BE2C (cell line): ENCODE results near the gene CLDN9.

ENCODE experiments used
- DNase-seq: peaks from one replicate; pipeline ENCODE4 v3.0.0-alpha.2; 2020
- H3K27me3 ChIP-seq: fragments of 250-450 bp; sonication (Bioruptor Pico); 2 replicates; pipeline ENCODE4 v1.5.1; 2020; ENCODE audit warnings: mild to moderate bottlenecking
- H3K36me3 ChIP-seq: fragments of 250-450 bp; sonication (Bioruptor Pico); 2 replicates; pipeline ENCODE4 v1.5.1; 2020; ENCODE audit warnings: mild to moderate bottlenecking
- H3K4me1 ChIP-seq: fragments of 250-450 bp; sonication (Bioruptor Pico); 2 replicates; pipeline ENCODE4 v1.5.1; 2020
- H3K4me3 ChIP-seq: 2 replicates; pipeline ENCODE4 v1.5.1; 2011; ENCODE audit warnings: low read depth, low read length
- H3K9me3 ChIP-seq: fragments of 250-450 bp; sonication (Bioruptor Pico); 2 replicates; pipeline ENCODE4 v1.5.1; 2020
- TF ChIP-seq, protein P1 (sequence below): IDR thresholded peaks from 2 replicates; pipeline ENCODE4 v1.5.1; 2012; ENCODE audit warnings: mild to moderate bottlenecking, low read depth, low read length

Gene CLDN9

DNA sequence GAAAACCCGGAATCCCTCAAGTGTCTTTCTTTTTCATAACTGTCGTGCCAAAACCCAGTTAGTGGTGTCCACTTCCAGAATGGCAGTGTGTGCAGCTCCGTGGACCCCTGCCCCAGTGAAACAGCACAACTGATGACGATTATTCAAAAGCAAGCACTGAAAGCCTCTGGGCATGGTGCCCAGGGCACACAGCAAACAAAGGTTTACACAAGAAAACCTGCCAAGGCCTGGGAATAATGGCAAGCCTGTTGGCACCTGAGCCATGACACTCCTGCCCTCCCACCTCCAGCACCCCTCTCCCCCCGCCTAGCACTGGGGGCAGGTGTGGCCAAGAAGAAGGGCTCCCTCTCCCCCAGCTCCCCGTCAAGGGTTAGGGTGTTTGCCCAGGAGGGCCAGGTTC is 35.3 kb upstream of the CLDN9 start:
- H3K9me3 ChIP-seq: no peaks in the 10 kb centered on the region
- H3K36me3 ChIP-seq: peaks cover 59% of the 10 kb centered on the region
- peaks cover 15% of the 10 kb centered on the region for H3K4me1 ChIP-seq
- TF ChIP-seq, protein P1, sequence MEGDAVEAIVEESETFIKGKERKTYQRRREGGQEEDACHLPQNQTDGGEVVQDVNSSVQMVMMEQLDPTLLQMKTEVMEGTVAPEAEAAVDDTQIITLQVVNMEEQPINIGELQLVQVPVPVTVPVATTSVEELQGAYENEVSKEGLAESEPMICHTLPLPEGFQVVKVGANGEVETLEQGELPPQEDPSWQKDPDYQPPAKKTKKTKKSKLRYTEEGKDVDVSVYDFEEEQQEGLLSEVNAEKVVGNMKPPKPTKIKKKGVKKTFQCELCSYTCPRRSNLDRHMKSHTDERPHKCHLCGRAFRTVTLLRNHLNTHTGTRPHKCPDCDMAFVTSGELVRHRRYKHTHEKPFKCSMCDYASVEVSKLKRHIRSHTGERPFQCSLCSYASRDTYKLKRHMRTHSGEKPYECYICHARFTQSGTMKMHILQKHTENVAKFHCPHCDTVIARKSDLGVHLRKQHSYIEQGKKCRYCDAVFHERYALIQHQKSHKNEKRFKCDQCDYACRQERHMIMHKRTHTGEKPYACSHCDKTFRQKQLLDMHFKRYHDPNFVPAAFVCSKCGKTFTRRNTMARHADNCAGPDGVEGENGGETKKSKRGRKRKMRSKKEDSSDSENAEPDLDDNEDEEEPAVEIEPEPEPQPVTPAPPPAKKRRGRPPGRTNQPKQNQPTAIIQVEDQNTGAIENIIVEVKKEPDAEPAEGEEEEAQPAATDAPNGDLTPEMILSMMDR: no peak
- DNase-seq: no peak
- H3K27me3 ChIP-seq: no peaks in the 10 kb centered on the region
- H3K4me3 ChIP-seq: no peak overlapping the region

DNA sequence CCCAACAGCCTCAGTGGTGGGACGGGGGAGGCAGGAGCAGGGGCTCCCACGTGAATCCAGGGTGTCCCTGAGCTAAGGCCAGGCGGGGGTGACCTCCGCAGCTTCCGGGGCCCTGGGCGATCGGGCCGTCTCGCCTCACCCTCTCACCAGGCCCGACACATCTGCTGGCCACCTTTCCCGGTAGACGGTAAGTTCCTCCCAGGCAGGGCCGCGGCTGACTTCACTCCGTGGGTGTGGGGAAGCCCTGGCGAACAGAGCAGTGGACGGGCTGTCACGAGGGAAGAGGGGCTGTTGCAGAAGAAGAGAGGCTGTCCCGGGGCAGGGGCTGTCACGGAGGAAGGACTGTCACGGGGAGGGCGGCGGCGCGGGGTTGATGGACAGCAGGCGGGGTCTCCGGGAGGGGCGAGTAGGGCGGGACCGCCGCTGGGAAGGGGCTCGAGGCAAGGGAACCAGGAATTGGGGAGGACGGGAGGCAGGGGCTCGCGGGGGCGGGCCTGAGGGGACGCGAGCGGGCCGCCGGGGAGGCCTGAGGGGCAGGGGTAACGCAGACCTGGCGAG is 33.0 kb upstream of the CLDN9 start:
- no peaks in the 10 kb centered on the region for H3K27me3 ChIP-seq
- peaks cover 3% of the 10 kb centered on the region for H3K4me1 ChIP-seq
- H3K4me3 ChIP-seq: peak overlapping the region; percentile 75
- peak; percentile 53 for DNase-seq
- TF ChIP-seq, protein P1: no peak
- peaks cover 36% of the 10 kb centered on the region for H3K36me3 ChIP-seq
- no peaks in the 10 kb centered on the region for H3K9me3 ChIP-seq

DNA sequence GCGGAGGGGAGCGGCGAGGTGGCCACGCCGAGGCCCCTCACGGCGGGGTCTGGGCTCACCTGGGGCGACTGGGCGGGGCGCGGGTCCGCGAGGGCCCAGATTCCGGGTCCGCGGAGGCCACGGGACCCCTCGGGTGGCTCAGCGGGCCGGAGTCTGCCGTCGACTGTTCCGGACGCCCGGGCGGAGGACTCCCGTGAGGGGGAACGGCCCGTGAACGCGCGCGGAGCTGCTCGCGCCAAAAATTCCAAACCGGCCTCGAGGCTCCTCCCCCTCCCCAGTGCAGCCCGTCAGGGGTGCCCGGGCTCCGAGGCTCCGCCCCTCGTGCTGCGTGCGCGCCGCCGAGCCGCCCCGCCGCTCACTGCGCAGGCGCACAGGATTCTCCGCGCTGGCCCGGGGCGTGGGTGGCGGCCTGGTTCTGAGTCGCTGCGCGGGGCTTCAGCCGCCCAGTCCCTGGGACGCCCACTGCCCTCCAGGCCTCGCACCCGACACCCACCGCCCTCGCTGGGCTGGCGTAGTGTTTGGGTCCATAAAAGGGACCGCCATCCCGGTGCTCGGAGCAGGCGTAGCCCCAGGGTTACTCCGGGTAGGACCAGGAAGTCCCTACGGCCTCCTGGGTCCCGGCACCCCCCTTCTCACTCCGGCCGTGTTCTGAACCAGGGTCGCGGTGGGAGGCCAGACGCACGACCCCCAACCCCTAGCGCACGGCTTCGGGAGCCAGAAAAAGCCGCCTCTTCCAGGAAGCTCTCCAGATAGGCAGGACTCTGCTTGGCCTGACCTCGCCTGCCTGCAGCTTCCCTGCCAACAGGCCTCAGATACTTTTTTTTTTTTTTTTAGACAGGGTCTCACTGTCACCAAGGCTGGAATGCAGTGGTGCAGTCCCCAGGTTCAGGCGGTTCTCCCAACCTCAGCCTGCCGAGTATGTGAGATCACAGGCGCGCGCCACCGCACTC is 32.2 kb upstream of the CLDN9 start, which contains the start of gene PKMYT1:
TSS of gene PKMYT1 (minus strand) at position 220 of the 950 bp plus-strand sequence. CDS start 789 bp downstream, outside the sequence.
- TF ChIP-seq, protein P1: no peak
- peaks cover 3% of the 10 kb centered on the region for H3K4me1 ChIP-seq
- H3K27me3 ChIP-seq: no peaks in the 10 kb centered on the region
- peak within 1 kb of the TSS; percentile 75 for H3K4me3 ChIP-seq
- peak; percentile 95 for DNase-seq
- H3K36me3 ChIP-seq: peaks cover 28% of the 10 kb centered on the region
- no peaks in the 10 kb centered on the region for H3K9me3 ChIP-seq

DNA sequence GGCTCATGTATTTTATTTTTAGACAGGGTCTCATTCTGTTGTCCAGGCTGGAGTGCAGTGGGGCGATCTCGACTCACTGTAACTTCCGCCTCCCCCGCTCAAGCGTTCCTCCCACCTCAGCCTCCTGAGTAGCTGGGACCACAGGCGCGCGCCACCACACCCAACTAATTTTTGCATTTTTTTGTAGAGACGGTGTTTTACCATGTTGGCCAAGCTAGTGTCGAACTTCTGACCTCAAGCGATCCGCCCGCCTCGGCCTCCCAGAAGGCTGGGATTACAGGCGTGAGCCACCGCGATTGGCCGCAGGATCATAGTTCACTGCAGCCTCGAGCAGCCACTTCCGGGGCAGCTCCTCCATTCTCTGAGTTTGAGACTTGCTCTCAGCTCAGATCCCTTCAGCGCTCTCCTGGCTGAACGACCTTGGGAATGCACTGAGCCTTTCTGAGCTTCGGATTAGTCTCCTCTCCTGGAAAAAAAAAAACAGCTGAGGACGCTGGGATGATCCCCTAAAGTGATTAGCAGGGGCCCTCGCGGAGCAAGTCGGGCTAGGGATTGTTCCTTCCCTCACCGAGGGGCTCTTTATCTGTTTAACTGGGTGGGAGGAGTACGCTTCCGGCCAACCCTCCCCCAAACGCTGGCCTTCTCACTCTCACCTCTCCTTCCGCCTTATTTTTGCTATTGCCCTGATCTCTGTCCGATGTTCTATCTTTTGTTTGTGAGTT is 31.4 kb upstream of the CLDN9 start:
- no peak for DNase-seq
- Histone ChIP-seq H3K36me3 (peaks cover 20% of the 10 kb centered on the region), H3K9me3 (no peaks in the 10 kb centered on the region), H3K4me1 (peaks cover 3% of the 10 kb centered on the region), H3K4me3 (no peak overlapping the region), H3K27me3 (no peaks in the 10 kb centered on the region)
- TF ChIP-seq, protein P1: no peak

DNA sequence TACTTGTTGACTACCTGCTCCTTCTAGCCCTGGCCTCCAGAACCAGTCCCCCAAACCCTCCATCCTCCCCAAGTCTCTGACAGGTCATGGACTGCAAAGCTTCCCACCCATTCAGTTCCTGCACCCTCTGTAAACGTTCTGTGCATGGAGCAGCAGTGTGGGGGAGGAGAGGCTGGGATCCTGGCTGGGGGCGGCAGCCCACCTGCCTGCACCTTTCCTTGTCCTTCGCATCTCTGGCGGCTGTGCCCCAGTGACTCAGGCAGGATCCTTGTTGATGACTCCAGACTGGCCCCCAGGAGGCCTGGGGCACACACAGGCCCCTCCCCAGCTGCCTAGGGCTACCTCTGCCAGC is 30.8 kb upstream of the CLDN9 start:
- Histone ChIP-seq H3K36me3 (peaks cover 14% of the 10 kb centered on the region), H3K4me1 (peaks cover 3% of the 10 kb centered on the region), H3K27me3 (no peaks in the 10 kb centered on the region), H3K9me3 (no peaks in the 10 kb centered on the region), H3K4me3 (no peak overlapping the region)
- TF ChIP-seq, protein P1: no peak
- DNase-seq: no peak
